IMR-90 (cell line): ENCODE data around the gene RESF1. TPM values are rescaled to one million over a fixed set of nuclear protein-coding genes. Genes with fewer than 3 reads are reported as not detected.

ENCODE experiments used
- ATAC-seq: fragments of 200-7000 bp; cut with Tn5 transposase; 2 replicates; pipeline ENCODE4 v1.9.1; 2020; ENCODE audit warnings: low read depth, mild to moderate bottlenecking, moderate library complexity
- BruUV-seq: library from RNA; stranded (reverse); fragments of 400-500 nt; replicated peaks from 2 replicates; lab custom pipeline; 2021; lab: Mats Ljungman, UMichigan
- CTCF ChIA-PET: fragments of 300-600 bp; formaldehyde crosslinking; extraction: SDS; loops from one replicate; lab custom pipeline; 2021; ENCODE audit warnings: antibody characterized with exemption; lab: Yijun Ruan, JAX
- POLR2A ChIA-PET: fragments of 300-600 bp; sonication (Branson Sonifier 250); formaldehyde crosslinking; loops from one replicate; lab custom pipeline; 2022; ENCODE audit warnings: antibody characterized with exemption; ENCODE audit not compliant: unreplicated experiment; lab: Charles Lee
- DNase-seq: peaks from one replicate; pipeline ENCODE4 v3.0.0; 2013
- H2AFZ ChIP-seq: replicated peaks from 2 replicates; pipeline ENCODE3; 2013; ENCODE audit warnings: low read length, mild to moderate bottlenecking; ENCODE audit not compliant: poor library complexity
- H2AK5ac ChIP-seq: 2 replicates; pipeline ENCODE4 v1.6.1; 2013; ENCODE audit warnings: low read depth, low read length, inconsistent platforms
- H2AK9ac ChIP-seq: replicated peaks from 2 replicates; pipeline ENCODE3; 2013; ENCODE audit warnings: mild to moderate bottlenecking, low read depth, low read length, moderate library complexity; ENCODE audit not compliant: poor library complexity
- H2BK120ac ChIP-seq: 2 replicates; pipeline ENCODE4 v1.6.1; 2013; ENCODE audit warnings: low read depth, low read length, inconsistent platforms
- H2BK15ac ChIP-seq: 3 replicates; pipeline ENCODE4 v1.6.1; 2013; ENCODE audit warnings: low read depth, low read length, inconsistent platforms
- H2BK20ac ChIP-seq: 2 replicates; pipeline ENCODE4 v1.6.1; 2013; ENCODE audit warnings: low read depth, mild to moderate bottlenecking, inconsistent platforms, low read length, moderate library complexity
- H2BK5ac ChIP-seq: 2 replicates; pipeline ENCODE4 v1.6.1; 2013; ENCODE audit warnings: mild to moderate bottlenecking, low read depth, low read length, inconsistent platforms; ENCODE audit not compliant: poor library complexity, severe bottlenecking
- H3K14ac ChIP-seq: replicated peaks from 2 replicates; pipeline ENCODE4 v1.6.1; 2013; ENCODE audit warnings: low read depth, low read length, inconsistent platforms
- H3K18ac ChIP-seq: 2 replicates; pipeline ENCODE4 v1.6.1; 2013; ENCODE audit warnings: low read depth, low read length, control low read depth
- H3K23ac ChIP-seq: 2 replicates; pipeline ENCODE4 v1.6.1; 2013; ENCODE audit warnings: low read depth, low read length, inconsistent platforms
- H3K27ac ChIP-seq: 2 replicates; pipeline ENCODE4 v1.5.1; 2013; ENCODE audit warnings: mild to moderate bottlenecking, control low read depth, low read length; ENCODE audit not compliant: insufficient read depth
- H3K27me3 ChIP-seq: 2 replicates; pipeline ENCODE4 v1.6.1; 2013; ENCODE audit warnings: low read length; ENCODE audit not compliant: control insufficient read depth, insufficient read depth
- H3K36me3 ChIP-seq: 2 replicates; pipeline ENCODE4 v1.6.1; 2013; ENCODE audit warnings: low read length, mixed read lengths; ENCODE audit not compliant: control insufficient read depth, insufficient read depth
- H3K4ac ChIP-seq: 2 replicates; pipeline ENCODE4 v1.6.1; 2013; ENCODE audit warnings: low read depth, low read length, inconsistent platforms
- H3K4me1 ChIP-seq: 2 replicates; pipeline ENCODE4 v1.6.1; 2013; ENCODE audit warnings: low read length, mixed read lengths; ENCODE audit not compliant: control insufficient read depth, insufficient read depth
- H3K4me2 ChIP-seq: 2 replicates; pipeline ENCODE4 v1.6.1; 2013; ENCODE audit warnings: low read depth, mild to moderate bottlenecking, control low read depth, low read length, moderate library complexity
- H3K4me3 ChIP-seq: 2 replicates; pipeline ENCODE4 v1.5.1; 2013; ENCODE audit warnings: low read depth, mild to moderate bottlenecking, control low read depth, low read length, moderate library complexity; ENCODE audit not compliant: insufficient read depth
- H3K56ac ChIP-seq: 2 replicates; pipeline ENCODE4 v1.6.1; 2013; ENCODE audit warnings: low read length, inconsistent platforms; ENCODE audit not compliant: insufficient read depth; ENCODE audit errors: extremely low read depth
- H3K79me1 ChIP-seq, 2 experiments: 2 replicates each; pipeline ENCODE4 v1.6.1; 2013; ENCODE audit warnings: low read length in 2 of 2, inconsistent platforms in 1 of 2, low read depth in 1 of 2
- H3K9ac ChIP-seq: 2 replicates; pipeline ENCODE4 v1.6.1; 2013; ENCODE audit warnings: low read depth, low read length, control low read depth
- H3K9me1 ChIP-seq: 2 replicates; pipeline ENCODE4 v1.6.1; 2013; ENCODE audit warnings: low read length, inconsistent platforms; ENCODE audit not compliant: insufficient read depth
- H3K9me3 ChIP-seq: 2 replicates; pipeline ENCODE4 v1.6.1; 2013; ENCODE audit warnings: low read length; ENCODE audit not compliant: control insufficient read depth, insufficient read depth
- H4K20me1 ChIP-seq: 2 replicates; pipeline ENCODE4 v1.6.1; 2013; ENCODE audit warnings: low read length, inconsistent platforms; ENCODE audit not compliant: insufficient read depth
- H4K5ac ChIP-seq: 2 replicates; pipeline ENCODE4 v1.6.1; 2013; ENCODE audit warnings: mild to moderate bottlenecking, low read depth, low read length, control low read depth
- H4K8ac ChIP-seq, 2 experiments: 2 replicates each; pipeline ENCODE4 v1.6.1; 2013; ENCODE audit warnings: low read depth in 2 of 2, low read length in 2 of 2, control low read depth in 1 of 2, inconsistent platforms in 1 of 2
- H4K91ac ChIP-seq: 2 replicates; pipeline ENCODE4 v1.6.1; 2013; ENCODE audit warnings: low read depth, low read length, inconsistent platforms; ENCODE audit not compliant: insufficient read depth
- BHLHE40 ChIP-seq: fragments of 150-350 bp; IDR thresholded peaks from 2 replicates; pipeline ENCODE4 v1.6.1; 2016; ENCODE audit warnings: mild to moderate bottlenecking, low read depth, low read length
- CEBPB ChIP-seq: IDR thresholded peaks from 2 replicates; pipeline ENCODE4 v1.6.1; 2012; ENCODE audit warnings: low read depth, low read length, improper control_type of control experiment
- CHD1 ChIP-seq: IDR thresholded peaks from 2 replicates; pipeline ENCODE4 v1.6.1; 2012; ENCODE audit warnings: low read depth, low read length, improper control_type of control experiment
- MXI1 ChIP-seq: IDR thresholded peaks from 2 replicates; pipeline ENCODE4 v1.6.1; 2012; ENCODE audit warnings: low read depth, mild to moderate bottlenecking, low read length, moderate library complexity, borderline replicate concordance
- RAD21 ChIP-seq: IDR thresholded peaks from 2 replicates; pipeline ENCODE4 v1.6.1; 2012; ENCODE audit warnings: low read length, improper control_type of control experiment
- dilution Hi-C: fragments of 300-500 bp; cut with HindIII; formaldehyde crosslinking; loops from one replicate; pipeline ENCODE4 v1.14.3; 2018; ENCODE audit warnings: low sequenced_read_pairs; ENCODE audit not compliant: unreplicated experiment
- in situ Hi-C: fragments of 300-500 bp; cut with MboI; formaldehyde crosslinking; loops from 3 replicates; pipeline ENCODE4 v1.14.3; 2019; ENCODE audit warnings: low sequenced_read_pairs, inconsistent platforms, mixed read lengths
- intact Hi-C: fragments of 100-400 bp; cut with micrococcal nuclease; formaldehyde crosslinking; loops from 2 replicates; pipeline ENCODE4 v1.10.0; 2022
- polyA plus RNA-seq, 3 experiments: library from polyadenylated mRNA; depleted of rRNA; stranded (reverse); fragments of >200 nt; gene quantifications; 2 replicates each; pipeline ENCODE4 v1.2.3, GENCODE V29; 2012; ENCODE audit warnings: low replicate concordance in 1 of 3
- total RNA-seq: library from RNA; depleted of rRNA; stranded (reverse); fragments of >200 nt; gene quantifications from 2 replicates; pipeline ENCODE4 v1.2.3, GENCODE V29; 2012

RESF1 gene
- total and polyA plus RNA-seq, 2 of the 4 experiments (the other 2 are of a cell fraction) = 5.0 to 7.3 TPM

DNA sequence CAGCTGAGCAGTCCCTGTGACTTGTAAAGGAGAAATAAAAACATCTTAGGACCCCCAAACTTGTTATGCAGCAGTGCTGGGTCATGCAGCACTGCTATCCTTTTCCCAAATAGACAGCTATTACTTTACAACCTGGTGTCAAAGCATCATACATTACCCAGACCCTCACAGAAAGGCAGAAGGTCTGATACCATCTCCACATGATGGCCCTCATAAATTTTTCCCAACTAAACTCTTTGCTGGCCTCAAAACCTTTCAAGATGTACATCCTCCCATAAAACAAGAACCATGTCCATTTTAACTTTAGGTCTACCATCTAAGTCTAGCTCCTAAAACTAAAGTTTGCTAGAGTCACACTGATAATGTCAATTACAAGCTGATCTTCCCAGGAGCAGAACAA lies 8.7 kb upstream of the RESF1 start:
- DNase-seq (no peak), ATAC-seq (no peak)
- H3K27me3 ChIP-seq = peaks cover 2% of the 10 kb centered on the region; the same call in 1 of the 2 replicates
- H3K36me3 ChIP-seq = no peaks in the 10 kb centered on the region
- no peak overlapping the region for H3K14ac ChIP-seq
- H4K91ac ChIP-seq = no peak overlapping the region
- no peak overlapping the region for H2AFZ ChIP-seq
- no peak overlapping the region for H2AK5ac ChIP-seq
- CTCF ChIA-PET = interaction anchor here (0.6 to 0.8 kb wide), 2 partner anchors 10 to 388 kb away, joined by 3 read pairs; no protein-coding TSS in a partner anchor
- no peaks in the 10 kb centered on the region for H4K20me1 ChIP-seq
- H3K9me1 ChIP-seq = no peaks in the 10 kb centered on the region
- no peak overlapping the region for H3K4me2 ChIP-seq
- H3K4ac ChIP-seq = no peak overlapping the region
- H3K4me1 ChIP-seq = no peaks in the 10 kb centered on the region
- H2BK120ac ChIP-seq = no peak overlapping the region
- no peak overlapping the region for H3K27ac ChIP-seq
- intact Hi-C loops = no loop called here
- H3K23ac ChIP-seq = no peak overlapping the region
- H3K9me3 ChIP-seq = no peaks in the 10 kb centered on the region; the same call in 1 of the 2 replicates
- no peak overlapping the region for H3K9ac ChIP-seq
- no peak overlapping the region for H2BK15ac ChIP-seq
- in situ Hi-C loops = loop anchor here (25.0 kb wide), 1 partner anchor 263 kb away; no protein-coding TSS in a partner anchor
- no peak overlapping the region for H2AK9ac ChIP-seq
- no peak overlapping the region for H2BK5ac ChIP-seq
- no peak overlapping the region for H3K18ac ChIP-seq
- no TSS peak for BruUV-seq
- H2BK20ac ChIP-seq = no peak overlapping the region
- no peak overlapping the region for H3K4me3 ChIP-seq
- TF ChIP-seq RAD21 (no peak), MXI1 (no peak), BHLHE40 (no peak), CHD1 (no peak), CEBPB (no peak)
- POLR2A ChIA-PET = no interaction called here
- H3K79me1 ChIP-seq = no peaks in the 10 kb centered on the region
- H4K8ac ChIP-seq = no peak overlapping the region
- dilution Hi-C loops = no loop called here
- no peak overlapping the region for H4K5ac ChIP-seq
- no peak overlapping the region for H3K56ac ChIP-seq
